ENCODE measurements around the gene CTCFL.

Gene CTCFL

DNA sequence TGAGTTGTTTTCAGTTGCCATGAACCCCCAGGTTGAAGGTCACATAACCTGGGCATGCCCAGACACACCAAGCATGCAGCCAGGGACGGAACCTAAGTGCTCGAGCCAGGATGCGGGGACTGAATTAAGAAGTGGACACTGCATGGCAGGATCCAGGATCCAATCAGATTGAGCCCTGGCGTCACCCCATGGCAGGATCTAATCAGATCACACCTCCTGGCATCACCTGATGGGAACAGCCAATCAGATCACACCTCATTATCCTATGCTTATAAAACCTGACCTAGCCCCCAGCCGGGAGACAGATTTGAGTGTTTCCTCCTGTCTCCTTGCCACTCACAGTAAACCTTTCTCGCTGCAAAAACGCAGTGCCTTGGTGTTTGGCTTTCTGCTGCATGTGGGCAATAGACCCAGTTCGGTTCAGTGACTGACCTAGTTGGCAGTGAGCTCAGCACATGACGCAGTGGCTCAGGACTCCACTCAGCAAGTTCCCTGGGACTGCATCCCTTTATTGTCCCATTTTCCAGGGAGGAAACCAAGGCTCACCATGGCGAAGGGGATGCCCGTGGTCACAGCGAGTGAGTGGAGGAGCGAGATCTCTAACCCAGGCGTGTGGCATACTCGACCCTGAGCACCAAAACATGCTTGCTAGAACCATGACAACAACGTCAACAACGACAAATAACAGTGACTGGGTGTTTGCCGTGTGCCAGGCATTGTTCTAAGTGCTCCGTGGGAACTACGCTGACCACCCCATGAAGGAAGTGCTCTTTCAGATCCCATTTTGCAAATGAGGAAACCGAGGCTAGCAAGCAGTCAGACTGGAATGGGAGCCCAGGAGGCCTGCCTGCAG, 67.5 kb downstream of the CTCFL start:
- Histone ChIP-seq H3K4me3 (ENCODE audit: low read length) (no peak overlapping the region), H3F3A (ENCODE audit: control insufficient read depth, insufficient read depth) (no peaks in the 10 kb centered on the region), H3K36me3 (ENCODE audit: control insufficient read depth, low read length) (no peaks in the 10 kb centered on the region), H3K4me1 (ENCODE audit: control insufficient read depth, low read length) (peaks cover 52% of the 10 kb centered on the region), H3K9me3 (ENCODE audit: control insufficient read depth, insufficient read depth, low read length) (no peaks in the 10 kb centered on the region), H4K20me1 (ENCODE audit: control insufficient read depth, insufficient read depth, low read depth, low read length) (no peaks in the 10 kb centered on the region), H3K9me2 (replicated peaks; ENCODE audit: control insufficient read depth, low read length) (no peaks in the 10 kb centered on the region), H3K27me3 (ENCODE audit: control insufficient read depth, low read length) (peaks cover 20% of the 10 kb centered on the region), H3K79me2 (ENCODE audit: control insufficient read depth, low read length) (no peaks in the 10 kb centered on the region), H3K27ac (ENCODE audit: low read depth, low read length) (no peak overlapping the region), H3K4me2 (ENCODE audit: low read length) (no peak overlapping the region)
- TF ChIP-seq EZH2phosphoT487 (IDR thresholded peaks at IDR 0.05; ENCODE audit: borderline replicate concordance, low read length), result no peak
- TF ChIP-seq, protein P1, sequence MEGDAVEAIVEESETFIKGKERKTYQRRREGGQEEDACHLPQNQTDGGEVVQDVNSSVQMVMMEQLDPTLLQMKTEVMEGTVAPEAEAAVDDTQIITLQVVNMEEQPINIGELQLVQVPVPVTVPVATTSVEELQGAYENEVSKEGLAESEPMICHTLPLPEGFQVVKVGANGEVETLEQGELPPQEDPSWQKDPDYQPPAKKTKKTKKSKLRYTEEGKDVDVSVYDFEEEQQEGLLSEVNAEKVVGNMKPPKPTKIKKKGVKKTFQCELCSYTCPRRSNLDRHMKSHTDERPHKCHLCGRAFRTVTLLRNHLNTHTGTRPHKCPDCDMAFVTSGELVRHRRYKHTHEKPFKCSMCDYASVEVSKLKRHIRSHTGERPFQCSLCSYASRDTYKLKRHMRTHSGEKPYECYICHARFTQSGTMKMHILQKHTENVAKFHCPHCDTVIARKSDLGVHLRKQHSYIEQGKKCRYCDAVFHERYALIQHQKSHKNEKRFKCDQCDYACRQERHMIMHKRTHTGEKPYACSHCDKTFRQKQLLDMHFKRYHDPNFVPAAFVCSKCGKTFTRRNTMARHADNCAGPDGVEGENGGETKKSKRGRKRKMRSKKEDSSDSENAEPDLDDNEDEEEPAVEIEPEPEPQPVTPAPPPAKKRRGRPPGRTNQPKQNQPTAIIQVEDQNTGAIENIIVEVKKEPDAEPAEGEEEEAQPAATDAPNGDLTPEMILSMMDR (IDR thresholded peaks at IDR 0.05; ENCODE audit: low read depth, low read length, poor library complexity, severe bottlenecking), result no peak

DNA sequence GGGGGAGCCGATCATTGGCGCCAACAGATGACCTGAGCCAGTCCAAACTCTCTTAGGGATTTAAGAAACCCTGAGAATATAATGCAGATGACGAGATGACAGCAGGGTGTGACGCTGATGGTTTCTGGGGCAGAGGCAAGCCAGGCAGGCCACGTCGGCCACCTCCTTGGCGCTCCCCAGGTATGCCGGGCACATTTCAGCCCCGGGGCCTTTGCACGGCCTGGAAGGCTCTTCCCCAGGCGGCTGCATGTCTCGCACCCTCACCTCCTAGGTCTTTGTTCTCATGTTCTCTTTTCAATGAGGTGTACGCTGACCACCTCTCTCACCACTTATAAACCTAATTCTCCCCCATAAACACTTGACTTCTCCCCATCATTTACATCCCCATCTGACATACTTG, 68.8 kb downstream of the CTCFL start:
- no peak overlapping the region for H3K27ac ChIP-seq (ENCODE audit: low read depth, low read length)
- no peaks in the 10 kb centered on the region for H3K79me2 ChIP-seq (ENCODE audit: control insufficient read depth, low read length)
- peaks cover 66% of the 10 kb centered on the region for H3K4me1 ChIP-seq (ENCODE audit: control insufficient read depth, low read length)
- no peaks in the 10 kb centered on the region for H3K9me2 ChIP-seq (replicated peaks; ENCODE audit: control insufficient read depth, low read length)
- no peak overlapping the region for H3K4me2 ChIP-seq (ENCODE audit: low read length)
- no peak for TF ChIP-seq EZH2phosphoT487 (IDR thresholded peaks at IDR 0.05; ENCODE audit: borderline replicate concordance, low read length)
- TF ChIP-seq, protein P1 (IDR thresholded peaks at IDR 0.05; ENCODE audit: low read depth, low read length, poor library complexity, severe bottlenecking), result no peak
- H3F3A ChIP-seq (ENCODE audit: control insufficient read depth, insufficient read depth), result no peaks in the 10 kb centered on the region; the same call in 1 of the 2 replicates
- H3K9me3 ChIP-seq (ENCODE audit: control insufficient read depth, insufficient read depth, low read length), result no peaks in the 10 kb centered on the region
- H3K27me3 ChIP-seq (ENCODE audit: control insufficient read depth, low read length), result peaks cover 14% of the 10 kb centered on the region
- no peak overlapping the region for H3K4me3 ChIP-seq (ENCODE audit: low read length)
- no peaks in the 10 kb centered on the region for H4K20me1 ChIP-seq (ENCODE audit: control insufficient read depth, insufficient read depth, low read depth, low read length)
- no peaks in the 10 kb centered on the region for H3K36me3 ChIP-seq (ENCODE audit: control insufficient read depth, low read length)

DNA sequence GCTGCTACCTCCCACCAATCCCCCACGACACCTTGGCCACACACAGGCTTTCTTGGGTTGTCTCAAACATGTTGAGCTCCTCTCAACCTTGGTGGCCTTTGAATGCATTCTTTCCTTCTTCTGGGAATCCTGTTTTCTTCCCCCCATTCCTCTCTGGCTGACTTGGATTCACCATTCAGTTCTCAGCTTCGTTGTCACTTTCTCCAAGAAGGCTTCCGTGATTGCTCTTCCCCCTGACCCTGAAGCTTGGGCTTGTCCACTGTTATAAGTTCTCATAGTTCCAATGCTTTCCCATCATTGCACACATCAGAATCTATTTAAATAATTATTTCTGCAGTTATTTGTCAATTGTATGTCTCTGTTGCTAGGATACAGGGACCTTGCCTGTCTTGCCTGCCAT, 69.6 kb downstream of the CTCFL start:
- TF ChIP-seq EZH2phosphoT487 (IDR thresholded peaks at IDR 0.05; ENCODE audit: borderline replicate concordance, low read length), result no peak
- TF ChIP-seq, protein P1 (IDR thresholded peaks at IDR 0.05; ENCODE audit: low read depth, low read length, poor library complexity, severe bottlenecking), result no peak

More for the DNA sequence above, 69.6 kb downstream of the CTCFL start:
- H3F3A ChIP-seq (ENCODE audit: control insufficient read depth, insufficient read depth), result peaks cover 2% of the 10 kb centered on the region; the same call in 1 of the 2 replicates
- H3K9me3 ChIP-seq (ENCODE audit: control insufficient read depth, insufficient read depth, low read length), result no peaks in the 10 kb centered on the region
- no peaks in the 10 kb centered on the region for H3K9me2 ChIP-seq (replicated peaks; ENCODE audit: control insufficient read depth, low read length)
- no peaks in the 10 kb centered on the region for H3K79me2 ChIP-seq (ENCODE audit: control insufficient read depth, low read length)
- H3K36me3 ChIP-seq (ENCODE audit: control insufficient read depth, low read length), result no peaks in the 10 kb centered on the region
- peak overlapping the region; percentile 52 for H3K4me2 ChIP-seq (ENCODE audit: low read length)
- peaks cover 14% of the 10 kb centered on the region for H3K27me3 ChIP-seq (ENCODE audit: control insufficient read depth, low read length)
- H3K4me1 ChIP-seq (ENCODE audit: control insufficient read depth, low read length), result peaks cover 73% of the 10 kb centered on the region
- peak overlapping the region; percentile 3; the same call in 1 of the 2 replicates for H3K4me3 ChIP-seq (ENCODE audit: low read length)
- H4K20me1 ChIP-seq (ENCODE audit: control insufficient read depth, insufficient read depth, low read depth, low read length), result no peaks in the 10 kb centered on the region
- H3K27ac ChIP-seq (ENCODE audit: low read depth, low read length), result no peak overlapping the region
